OCI-LY7 (cell line): ENCODE results near the gene TPRN. TPM values are rescaled to one million over a fixed set of nuclear protein-coding genes. Genes with fewer than 3 reads are reported as not detected.

ENCODE experiments used
- BruUV-seq: library from RNA; stranded (reverse); fragments of 400-500 nt; replicated peaks from 2 replicates; lab custom pipeline; 2021; lab: Mats Ljungman, UMichigan
- CTCF ChIA-PET: fragments of 300-600 bp; sonication (Branson Sonifier 250); formaldehyde crosslinking; loops from one replicate; lab custom pipeline; 2022; ENCODE audit warnings: antibody characterized with exemption; ENCODE audit not compliant: unreplicated experiment; lab: Charles Lee
- POLR2A ChIA-PET: fragments of 300-600 bp; sonication (Branson Sonifier 250); formaldehyde crosslinking; loops from one replicate; lab custom pipeline; 2022; ENCODE audit warnings: antibody characterized with exemption; lab: Charles Lee
- DNase-seq: peaks from one replicate; pipeline ENCODE4 v3.0.0-alpha.2; 2015; ENCODE audit warnings: low spot score
- H2AFZ ChIP-seq: fragments of 200-600 bp; sonication (generic), shearing (Covaris generic); 2 replicates; pipeline ENCODE4 v1.6.1; 2014; ENCODE audit warnings: mild to moderate bottlenecking, antibody characterized with exemption, low read length, moderate library complexity
- H3K27ac ChIP-seq: fragments of 200-600 bp; sonication (generic); 2 replicates; pipeline ENCODE4 v1.5.1; 2014; ENCODE audit warnings: mixed run types, low read depth, mild to moderate bottlenecking, moderate library complexity, low read length, inconsistent platforms; ENCODE audit not compliant: poor library complexity, severe bottlenecking
- H3K36me3 ChIP-seq: fragments of 200-600 bp; sonication (generic); 2 replicates; pipeline ENCODE4 v1.6.1; 2014; ENCODE audit warnings: mild to moderate bottlenecking, antibody characterized with exemption, low read length, moderate library complexity, mixed read lengths; ENCODE audit not compliant: insufficient read depth
- H3K4me1 ChIP-seq: fragments of 200-600 bp; sonication (generic); 2 replicates; pipeline ENCODE4 v1.5.1; 2014; ENCODE audit warnings: mild to moderate bottlenecking, low read length; ENCODE audit not compliant: insufficient read depth, poor library complexity, severe bottlenecking
- H3K4me2 ChIP-seq: fragments of 200-600 bp; sonication (generic); 2 replicates; pipeline ENCODE4 v1.6.1; 2014; ENCODE audit warnings: mild to moderate bottlenecking, low read length
- H3K4me3 ChIP-seq: fragments of 200-600 bp; sonication (generic); 2 replicates; pipeline ENCODE4 v1.5.1; 2014; ENCODE audit warnings: mild to moderate bottlenecking, low read depth, low read length; ENCODE audit not compliant: poor library complexity, severe bottlenecking
- H3K79me2 ChIP-seq: fragments of 200-600 bp; sonication (generic); 2 replicates; pipeline ENCODE4 v1.6.1; 2016; ENCODE audit warnings: low read depth, mild to moderate bottlenecking, low read length, moderate library complexity, mixed read lengths; ENCODE audit not compliant: insufficient read depth
- H3K9me2 ChIP-seq: fragments of 200-600 bp; sonication (generic); 2 replicates; pipeline ENCODE4 v1.6.1; 2016; ENCODE audit warnings: mild to moderate bottlenecking, low read length, mixed read lengths; ENCODE audit not compliant: insufficient read depth
- H3K9me3 ChIP-seq: fragments of 200-600 bp; sonication (generic); 2 replicates; pipeline ENCODE4 v1.6.1; 2014; ENCODE audit warnings: mild to moderate bottlenecking, mixed run types, low read length, mixed read lengths
- H4K20me1 ChIP-seq: fragments of 200-600 bp; sonication (generic); 2 replicates; pipeline ENCODE4 v1.6.1; 2014; ENCODE audit warnings: mild to moderate bottlenecking, antibody characterized with exemption, low read length, moderate library complexity, mixed read lengths; ENCODE audit not compliant: insufficient read depth
- EZH2phosphoT487 ChIP-seq: fragments of 200-600 bp; sonication (generic); IDR thresholded peaks from 2 replicates; pipeline ENCODE4 v1.6.1; 2018; ENCODE audit warnings: low read depth, borderline replicate concordance, mild to moderate bottlenecking, mixed run types, antibody characterized with exemption, low read length, moderate library complexity, mixed read lengths
- intact Hi-C: fragments of 100-400 bp; cut with micrococcal nuclease; formaldehyde crosslinking; loops from one replicate; pipeline ENCODE4 v1.10.0; 2022; ENCODE audit not compliant: unreplicated experiment
- total RNA-seq, 2 experiments: library from RNA; depleted of rRNA in 1 of 2; stranded (reverse); fragments of >200 nt in 1 of 2; shearing (Covaris generic) in 1 of 2; gene quantifications; 2 replicates each; pipeline ENCODE4 v1.2.3, GENCODE V29; 2014 to 2022
- TF ChIP-seq, protein P1 (sequence below): fragments of 200-600 bp; sonication (generic); conservative IDR thresholded peaks from 2 replicates; pipeline ENCODE4 v1.5.1; 2014; ENCODE audit warnings: mild to moderate bottlenecking, antibody characterized with exemption, low read length, moderate library complexity, mixed read lengths

TPRN gene
- total RNA-seq, 2 experiments from 2014 or later, result 9.0 to 15.9 TPM

DNA sequence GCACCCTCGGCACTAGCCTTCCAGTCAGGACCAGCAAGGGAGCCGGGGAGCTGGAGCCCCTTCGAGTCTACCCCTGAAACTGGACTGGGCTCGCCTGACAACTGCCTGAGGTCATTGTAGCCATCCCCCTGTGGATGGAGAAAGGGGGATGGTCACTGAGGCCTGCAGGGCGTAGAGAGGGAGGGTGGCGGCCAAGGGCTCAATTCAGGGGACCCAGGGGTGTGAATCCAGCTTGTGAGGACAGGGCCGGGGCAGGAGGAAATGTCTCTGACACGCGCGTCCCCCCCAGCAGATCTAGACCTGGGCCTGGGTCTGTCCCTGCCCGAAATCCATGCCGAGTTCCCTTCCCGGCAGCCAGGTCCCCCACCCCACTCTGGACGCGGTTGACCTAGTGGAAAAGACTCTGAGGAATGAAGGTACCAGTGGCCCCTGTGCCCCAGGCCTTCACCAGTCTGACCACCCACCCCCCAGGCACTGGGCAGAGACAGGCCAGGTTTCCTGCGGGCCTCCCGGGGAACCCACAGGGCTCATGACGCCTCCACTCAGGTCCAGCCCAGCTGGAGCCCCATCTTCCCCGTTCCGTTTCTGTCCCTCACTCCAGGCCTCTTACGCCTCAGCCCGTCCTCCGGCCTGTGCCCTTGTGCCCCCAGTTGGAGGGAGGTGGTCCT is 31.0 kb upstream of the TPRN start:
- no peaks in the 10 kb centered on the region for H3K79me2 ChIP-seq
- peaks cover 25% of the 10 kb centered on the region for H3K4me1 ChIP-seq
- no peak overlapping the region for H3K27ac ChIP-seq
- no peak overlapping the region for H3K4me3 ChIP-seq
- ChIA-PET POLR2A (no interaction called here), CTCF (interaction anchor here (0.5 kb wide), 1 partner anchor 164 kb away, joined by 4 read pairs; no protein-coding TSS in a partner anchor)
- no TSS peak for BruUV-seq
- no peaks in the 10 kb centered on the region for H4K20me1 ChIP-seq
- H3K9me3 ChIP-seq, result no peaks in the 10 kb centered on the region
- TF ChIP-seq, protein P1, sequence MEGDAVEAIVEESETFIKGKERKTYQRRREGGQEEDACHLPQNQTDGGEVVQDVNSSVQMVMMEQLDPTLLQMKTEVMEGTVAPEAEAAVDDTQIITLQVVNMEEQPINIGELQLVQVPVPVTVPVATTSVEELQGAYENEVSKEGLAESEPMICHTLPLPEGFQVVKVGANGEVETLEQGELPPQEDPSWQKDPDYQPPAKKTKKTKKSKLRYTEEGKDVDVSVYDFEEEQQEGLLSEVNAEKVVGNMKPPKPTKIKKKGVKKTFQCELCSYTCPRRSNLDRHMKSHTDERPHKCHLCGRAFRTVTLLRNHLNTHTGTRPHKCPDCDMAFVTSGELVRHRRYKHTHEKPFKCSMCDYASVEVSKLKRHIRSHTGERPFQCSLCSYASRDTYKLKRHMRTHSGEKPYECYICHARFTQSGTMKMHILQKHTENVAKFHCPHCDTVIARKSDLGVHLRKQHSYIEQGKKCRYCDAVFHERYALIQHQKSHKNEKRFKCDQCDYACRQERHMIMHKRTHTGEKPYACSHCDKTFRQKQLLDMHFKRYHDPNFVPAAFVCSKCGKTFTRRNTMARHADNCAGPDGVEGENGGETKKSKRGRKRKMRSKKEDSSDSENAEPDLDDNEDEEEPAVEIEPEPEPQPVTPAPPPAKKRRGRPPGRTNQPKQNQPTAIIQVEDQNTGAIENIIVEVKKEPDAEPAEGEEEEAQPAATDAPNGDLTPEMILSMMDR, result no peak
- no peak for TF ChIP-seq EZH2phosphoT487
- H3K4me2 ChIP-seq, result no peak overlapping the region
- H3K9me2 ChIP-seq, result no peaks in the 10 kb centered on the region
- DNase-seq, result no peak
- no peaks in the 10 kb centered on the region for H3K36me3 ChIP-seq
- intact Hi-C loops, result no loop called here
- no peak overlapping the region for H2AFZ ChIP-seq

DNA sequence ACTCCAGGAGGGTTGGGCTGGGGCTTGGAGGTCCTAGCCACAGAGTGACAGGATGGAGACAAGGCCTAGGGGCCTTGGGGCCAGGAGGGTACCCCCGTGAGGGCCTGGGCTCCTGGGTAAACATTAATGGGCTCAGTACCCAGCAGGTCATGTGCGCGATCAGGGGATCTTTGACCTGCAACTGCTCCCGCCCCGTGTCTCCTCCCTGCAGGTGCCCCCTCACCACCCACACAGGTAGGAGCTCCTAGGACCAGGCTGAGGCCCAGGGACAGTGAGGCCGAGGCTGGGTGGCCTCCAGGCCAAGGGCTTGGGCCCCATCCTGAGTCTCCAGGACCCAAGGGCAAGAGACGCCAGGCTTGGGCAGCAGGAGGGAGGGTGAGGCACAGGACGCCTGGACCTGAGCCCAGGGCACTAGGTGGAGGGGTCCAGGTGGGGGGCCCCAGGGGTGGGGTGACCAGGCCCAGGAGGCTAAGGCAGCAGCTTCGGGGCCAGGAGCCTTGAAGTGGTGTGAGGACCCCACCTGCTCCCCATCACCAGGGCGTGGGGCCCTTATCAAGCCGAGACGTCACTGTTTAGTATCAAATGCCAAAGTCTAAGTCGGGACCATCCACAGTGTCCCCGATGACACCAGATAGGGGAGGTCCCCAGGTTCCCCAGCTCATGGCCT is 30.3 kb upstream of the TPRN start, which contains the start of gene SLC34A3:
Gene SLC34A3 (plus strand): TSS at position 197 of the 667 bp plus-strand sequence. CDS start 802 bp downstream, outside the sequence.
- Histone ChIP-seq H3K4me1 (peaks cover 18% of the 10 kb centered on the region), H3K36me3 (no peaks in the 10 kb centered on the region), H3K79me2 (no peaks in the 10 kb centered on the region), H3K4me3 (no peak within 1 kb of the TSS), H3K9me3 (no peaks in the 10 kb centered on the region), H3K27ac (no peak within 1 kb of the TSS), H3K4me2 (no peak within 1 kb of the TSS), H2AFZ (no peak within 1 kb of the TSS), H3K9me2 (no peaks in the 10 kb centered on the region), H4K20me1 (no peaks in the 10 kb centered on the region)
- no peak for DNase-seq
- BruUV-seq, result no TSS peak
- intact Hi-C loops, result no loop called here
- TF ChIP-seq, protein P1, result no peak
- TF ChIP-seq EZH2phosphoT487, result no peak
- CTCF ChIA-PET, result interaction anchor here (0.5 kb wide), 1 partner anchor 163 kb away, joined by 4 read pairs; no protein-coding TSS in a partner anchor
- POLR2A ChIA-PET, result no interaction called here
